Activated T-helper 1 cell treated with anti-CD3 and anti-CD28 coated beads, Interleukin-12 subunit alpha, Interleukin-12 subunit beta, Interleukin-2, Interleukin-4 antibody, amounts not matched to agents 30 ng/mL and 10 ng/mL and 1 ng/mL, durations not matched to agents 14 hours and 24 hours and 36 hours (primary cell): ENCODE measurements around the gene AMTN. TPM values are rescaled to one million over a fixed set of nuclear protein-coding genes. Genes with fewer than 3 reads are reported as not detected.

Experiments
- DNase-seq: peaks from one replicate; pipeline ENCODE4 v3.0.0; 2021; ENCODE audit warnings: low spot score
- H3K27ac Mint-ChIP-seq: one replicate; pipeline ENCODE4 v1.8.0; 2021; ENCODE audit warnings: mild to moderate bottlenecking, mixed read lengths
- H3K27me3 Mint-ChIP-seq: one replicate; pipeline ENCODE4 v1.8.0; 2022; ENCODE audit warnings: mild to moderate bottlenecking, moderate library complexity, mixed read lengths; ENCODE audit not compliant: insufficient read depth
- H3K36me3 Mint-ChIP-seq: one replicate; pipeline ENCODE4 v1.8.0; 2021; ENCODE audit warnings: low read depth, mixed read lengths
- H3K4me1 Mint-ChIP-seq: one replicate; pipeline ENCODE4 v1.8.0; 2021; ENCODE audit warnings: low read depth, mixed read lengths
- H3K4me3 Mint-ChIP-seq: one replicate; pipeline ENCODE4 v1.8.0; 2021; ENCODE audit warnings: mild to moderate bottlenecking, moderate library complexity, mixed read lengths
- H3K9me3 Mint-ChIP-seq: one replicate; pipeline ENCODE4 v1.8.0; 2021; ENCODE audit warnings: mixed read lengths
- intact Hi-C: fragments of 100-400 bp; cut with micrococcal nuclease; formaldehyde crosslinking; loops from one replicate; pipeline ENCODE4 v1.15.1; 2024
- total RNA-seq: library from RNA; stranded (reverse); gene quantifications from 2 replicates; pipeline ENCODE4 v1.2.3, GENCODE V29; 2022

AMTN gene
- total RNA-seq, 1 donor from 2014 or later = not detected

GRCh38 chr4:70577220-70577927, 59.0 kb downstream of the AMTN start:
- Mint-ChIP-seq H3K9me3 (peaks cover 3% of the 10 kb centered on the region), H3K4me1 (no peaks in the 10 kb centered on the region), H3K27me3 (no peaks in the 10 kb centered on the region), H3K27ac (no peak overlapping the region), H3K4me3 (no peak overlapping the region), H3K36me3 (no peaks in the 10 kb centered on the region)
- no peak for DNase-seq
- intact Hi-C loops = no loop called here

- no peak overlapping the region for H3K27ac Mint-ChIP-seq
- H3K9me3 Mint-ChIP-seq = peaks cover 3% of the 10 kb centered on the region
- intact Hi-C loops = no loop called here
- H3K36me3 Mint-ChIP-seq = no peaks in the 10 kb centered on the region
- no peaks in the 10 kb centered on the region for H3K4me1 Mint-ChIP-seq
- DNase-seq = no peak
- no peak overlapping the region for H3K4me3 Mint-ChIP-seq
- no peaks in the 10 kb centered on the region for H3K27me3 Mint-ChIP-seq
These were observed 63.6 kb downstream of the AMTN start for GRCh38 chr4:70581980-70582379.

Other genes with a start within 250 kb of the AMTN start
- not detected in 2 replicates for gene CABS1, start 183.6 kb upstream of the AMTN start, total RNA-seq
- not detected in 2 replicates for gene SMR3A, start 157.8 kb upstream of the AMTN start, total RNA-seq
- not detected in 2 replicates for gene SMR3B, start 135.4 kb upstream of the AMTN start, total RNA-seq
- gene OPRPN, start 120.6 kb upstream of the AMTN start, total RNA-seq = not detected in 2 replicates
- gene MUC7, start 46.4 kb upstream of the AMTN start, total RNA-seq = not detected in 2 replicates
- not detected in 2 replicates for gene AMBN, start 73.7 kb downstream of the AMTN start, total RNA-seq
- not detected in 2 replicates for gene ENAM, start 110.2 kb downstream of the AMTN start, total RNA-seq
- gene JCHAIN, start 147.9 kb downstream of the AMTN start, total RNA-seq = not detected in 2 replicates
- 51.5 and 52.8 TPM in 2 replicates for gene UTP3, start 170.0 kb downstream of the AMTN start, total RNA-seq
- 12.5 and 13.4 TPM in 2 replicates for gene RUFY3, start 203.4 kb downstream of the AMTN start, total RNA-seq